Renal pelvis (tissue), 12 donors: ENCODE data around the gene HOXC13. TPM values are rescaled to one million over a fixed set of nuclear protein-coding genes. Genes with fewer than 3 reads are reported as not detected.
A peak's percentile ranks its signal among the peaks of the same experiment; 100 is the strongest.

ENCODE experiments used
- DNase-seq: peaks from one replicate; pipeline ENCODE4 v3.0.0-alpha.2; 2013
- long read RNA-seq, 16 experiments: transcript quantifications; one replicate each; lab custom pipeline, GENCODE V29; 2026
- polyA plus RNA-seq, 3 donors: library from polyadenylated mRNA; unstranded; fragments of 120-200 nt; gene quantifications; one replicate each; pipeline ENCODE4 v1.2.1, GENCODE V29; 2013; ENCODE audit not compliant: insufficient read length in 3 of 3

HOXC13 gene, protein sequence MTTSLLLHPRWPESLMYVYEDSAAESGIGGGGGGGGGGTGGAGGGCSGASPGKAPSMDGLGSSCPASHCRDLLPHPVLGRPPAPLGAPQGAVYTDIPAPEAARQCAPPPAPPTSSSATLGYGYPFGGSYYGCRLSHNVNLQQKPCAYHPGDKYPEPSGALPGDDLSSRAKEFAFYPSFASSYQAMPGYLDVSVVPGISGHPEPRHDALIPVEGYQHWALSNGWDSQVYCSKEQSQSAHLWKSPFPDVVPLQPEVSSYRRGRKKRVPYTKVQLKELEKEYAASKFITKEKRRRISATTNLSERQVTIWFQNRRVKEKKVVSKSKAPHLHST
- not detected for polyA plus RNA-seq
- long read RNA-seq, donor 1, result 0 reads
- long read RNA-seq, donor 2, result 0 reads
- long read RNA-seq, donor 3, result 0 reads
- long read RNA-seq, donor 4, result 0 reads
- long read RNA-seq, donor 5, result 0 reads
- long read RNA-seq, donor 6, result 0 reads
- long read RNA-seq, donor 7, result 0 reads
- long read RNA-seq, donor 8, result 0 reads
- long read RNA-seq, donor 9, result 0 reads
- long read RNA-seq, donor 10, result 0 reads
- long read RNA-seq, donor 11, result 0 reads
- long read RNA-seq, donor 12, result 0 reads
- long read RNA-seq, donor 13, result 0 reads
- long read RNA-seq, donor 14, result 0 reads
- long read RNA-seq, donor 15, result 0 reads
- long read RNA-seq, donor 16, result 0 reads

DNA sequence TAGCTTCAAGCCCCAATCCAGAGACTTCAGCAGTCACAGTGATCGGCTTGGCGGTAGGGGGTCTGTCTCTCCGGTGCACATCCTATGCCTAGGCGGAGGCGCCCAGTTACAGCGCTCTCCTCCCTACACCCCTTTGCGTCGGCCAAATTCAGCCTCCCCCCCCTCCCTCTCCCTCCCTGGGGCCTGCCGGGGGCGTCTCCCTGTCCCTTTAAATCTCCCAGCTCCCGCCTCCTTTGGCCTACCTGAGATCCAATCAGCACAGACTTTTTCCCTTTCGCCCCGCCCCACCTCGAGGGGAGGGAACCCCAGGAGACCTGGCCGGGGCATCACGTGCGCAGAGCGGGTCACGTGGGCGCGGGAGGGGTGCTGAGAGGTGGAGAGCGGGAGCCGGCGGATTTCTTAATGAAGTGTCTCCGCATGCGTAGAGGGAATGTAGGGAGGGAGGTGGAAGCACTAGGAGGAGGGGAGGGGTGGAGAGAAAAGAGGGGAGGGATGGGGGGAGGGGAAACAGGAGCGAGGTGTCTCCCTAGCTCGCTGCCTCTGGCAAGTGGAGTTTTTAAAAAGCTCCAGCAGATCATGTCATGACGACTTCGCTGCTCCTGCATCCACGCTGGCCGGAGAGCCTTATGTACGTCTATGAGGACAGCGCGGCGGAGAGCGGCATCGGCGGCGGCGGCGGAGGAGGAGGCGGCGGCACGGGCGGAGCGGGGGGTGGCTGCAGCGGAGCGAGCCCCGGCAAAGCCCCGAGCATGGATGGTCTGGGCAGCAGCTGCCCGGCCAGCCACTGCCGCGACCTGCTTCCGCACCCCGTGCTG, at the start of gene HOXC13:
TSS of gene HOXC13 (plus strand) at position 506 of the 815 bp plus-strand sequence. CDS start at position 582, 76 bp downstream.
- DNase-seq, result peak; percentile 90

DNA sequence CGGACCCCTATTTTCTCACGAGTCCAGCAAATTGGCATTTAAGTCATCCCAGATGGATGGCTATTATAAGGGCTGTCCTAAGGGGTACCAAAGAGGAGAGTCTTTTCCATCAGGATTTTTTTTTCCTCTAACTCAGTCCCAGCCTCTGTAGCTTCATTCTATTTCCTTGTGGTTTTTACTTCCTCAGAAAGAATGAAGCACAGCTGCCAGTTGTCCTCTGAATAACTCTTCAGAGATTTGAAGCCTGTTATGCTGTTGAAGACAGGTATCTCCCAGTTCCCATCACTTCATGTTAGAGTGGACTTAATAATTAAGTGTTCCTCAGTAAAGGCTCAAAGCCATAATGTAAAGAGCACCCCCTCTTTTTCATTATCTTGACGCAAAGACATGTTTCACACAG, 48.5 kb upstream of the HOXC13 start:
- DNase-seq, result no peak

DNA sequence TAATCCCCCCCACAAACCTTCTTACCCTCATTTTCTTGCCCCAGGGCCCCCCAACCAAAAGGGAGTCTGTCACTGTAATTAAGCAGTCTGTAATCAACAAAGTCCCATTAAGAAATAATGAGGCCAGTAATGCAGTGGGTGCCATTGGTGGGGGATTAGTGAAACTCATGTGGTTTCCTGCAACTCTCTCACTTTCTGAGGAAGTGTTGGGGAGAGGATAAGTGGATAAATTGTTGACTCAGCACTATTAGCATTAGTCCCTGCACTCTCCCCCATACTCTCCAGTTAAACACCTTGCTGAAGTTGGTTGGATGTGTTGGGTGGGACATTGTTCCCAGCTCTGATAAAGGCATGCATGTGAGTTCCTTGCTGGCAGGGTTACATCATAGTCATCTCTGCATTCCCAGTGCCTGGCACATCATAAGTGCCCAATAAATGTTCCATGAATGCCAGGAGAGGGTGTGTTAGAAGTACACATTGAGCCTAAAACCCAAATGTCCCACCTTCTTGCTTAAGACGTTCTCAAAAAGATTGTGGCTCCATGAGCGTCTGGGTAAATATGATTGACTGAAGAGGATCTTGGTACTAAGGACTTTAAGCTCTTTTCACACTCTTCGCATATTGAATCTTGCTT, 45.8 kb upstream of the HOXC13 start:
- DNase-seq, result no peak

DNA sequence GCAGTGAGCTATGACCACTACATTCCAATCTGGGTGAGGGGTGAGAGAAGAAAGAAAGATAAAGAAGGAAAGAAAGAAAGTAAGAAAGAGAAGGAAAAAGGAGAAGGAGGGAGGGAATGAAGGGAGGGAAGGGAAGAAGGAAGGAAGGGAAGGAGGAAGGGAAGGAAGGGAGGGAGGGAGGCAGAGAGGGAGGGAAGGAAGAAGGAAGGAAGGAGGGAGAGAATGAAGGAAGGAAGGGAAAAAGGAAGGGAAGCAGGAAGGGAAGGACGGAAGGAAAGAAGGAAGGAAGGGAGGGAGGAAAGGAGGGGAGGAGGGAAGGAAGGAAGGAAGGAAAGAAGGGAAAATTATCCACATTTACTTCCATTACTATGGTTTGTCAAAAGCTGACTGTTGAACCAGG, 39.4 kb upstream of the HOXC13 start:
- DNase-seq, result no peak

DNA sequence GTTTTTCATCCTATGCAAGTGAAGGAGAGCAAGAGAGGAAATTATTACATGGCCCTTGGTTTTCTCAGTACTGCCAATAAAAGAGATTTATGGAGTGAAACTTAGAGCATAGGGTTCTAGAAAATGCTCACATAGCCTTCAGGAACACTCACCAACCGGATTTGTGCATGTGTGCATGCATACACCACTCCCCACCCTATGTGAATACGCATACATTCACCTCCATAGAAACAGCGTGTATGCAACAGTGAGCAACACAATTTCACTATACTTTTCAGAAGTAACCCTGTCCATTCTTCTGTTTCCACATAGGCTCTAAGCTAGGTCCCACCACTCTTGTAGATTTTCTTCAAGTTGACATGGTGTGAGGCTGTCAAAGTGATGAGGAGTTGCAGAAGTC, 31.5 kb upstream of the HOXC13 start:
- no peak for DNase-seq

DNA sequence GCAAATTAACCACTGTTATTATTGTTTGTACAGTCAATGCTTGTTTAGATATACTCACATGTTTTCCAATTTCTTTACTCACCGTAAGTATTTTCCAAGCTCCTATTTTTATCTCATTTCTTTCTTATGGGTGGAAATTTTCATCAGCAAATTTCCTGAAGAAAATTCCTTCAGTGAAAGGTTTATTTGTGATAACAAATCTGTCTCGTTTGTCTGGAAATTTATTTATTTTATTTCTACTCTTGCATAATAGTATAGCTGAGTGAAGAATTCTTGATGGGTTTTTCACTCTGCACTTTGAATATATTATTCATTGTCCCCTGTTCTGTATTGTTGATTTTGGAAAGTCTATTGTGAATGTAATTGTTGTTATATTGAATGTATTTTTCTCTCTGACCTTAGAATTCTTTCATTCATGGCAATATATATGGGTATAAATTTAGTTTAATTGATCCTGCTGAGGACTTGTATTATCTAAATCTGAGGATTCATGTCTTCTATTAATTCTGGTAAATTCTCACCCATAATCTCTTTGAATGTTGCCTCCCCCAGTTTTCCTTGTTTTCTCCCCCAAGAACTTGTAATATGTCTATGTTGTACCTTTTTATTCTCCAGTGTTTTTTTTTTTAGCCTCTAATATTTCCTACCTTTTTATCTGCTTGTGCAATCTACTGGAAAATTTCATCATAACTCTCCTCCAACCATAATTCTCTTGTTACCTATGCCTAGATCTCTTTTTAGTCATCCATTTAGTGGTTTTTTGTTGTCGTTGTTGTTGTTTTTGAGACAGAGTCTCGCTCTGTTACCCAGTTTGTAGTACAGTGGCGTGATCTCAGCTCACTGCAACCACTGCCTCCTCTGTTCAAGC, 21.6 kb upstream of the HOXC13 start:
- DNase-seq, result no peak

DNA sequence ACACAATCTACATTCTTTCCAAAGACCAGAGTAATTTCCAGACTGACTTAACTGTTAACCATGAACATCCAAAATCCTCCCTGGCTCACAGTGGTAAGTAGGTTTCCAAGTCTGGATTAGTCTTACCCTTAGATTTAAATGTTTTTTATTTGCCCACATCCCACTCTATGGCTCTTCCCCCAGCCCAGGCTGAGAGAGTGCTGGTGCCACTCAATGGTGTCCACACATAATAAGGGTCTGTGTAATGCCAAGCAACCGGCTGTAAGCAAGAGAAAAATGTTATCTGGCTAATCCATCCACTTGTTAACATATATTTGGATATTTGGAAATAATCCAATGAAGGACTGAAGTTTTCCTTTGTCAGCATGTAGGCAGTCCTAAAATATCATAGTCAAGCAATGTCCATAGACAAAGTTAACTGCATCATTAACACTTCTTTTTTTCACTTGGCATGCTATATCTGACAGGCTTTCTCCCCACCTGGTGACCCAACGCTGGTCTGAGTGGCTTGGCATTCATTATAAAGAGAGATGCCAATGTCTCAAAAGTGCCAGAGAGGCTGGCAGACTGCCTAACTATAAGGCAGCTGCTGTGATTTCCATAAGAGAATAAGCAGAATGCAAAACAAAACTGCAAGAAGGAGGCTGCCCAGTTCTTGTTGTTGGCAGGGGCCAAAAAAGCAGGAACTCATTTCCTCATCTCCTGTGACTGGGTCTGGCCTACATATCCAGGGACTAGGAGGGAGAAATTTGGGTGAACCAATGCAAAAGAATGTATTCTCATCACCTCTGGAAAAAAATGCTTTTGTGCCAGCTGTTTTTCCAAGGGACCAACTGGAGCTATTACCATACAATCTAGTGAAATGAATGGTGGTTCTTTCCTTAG, 13.9 kb upstream of the HOXC13 start:
- DNase-seq, result no peak

DNA sequence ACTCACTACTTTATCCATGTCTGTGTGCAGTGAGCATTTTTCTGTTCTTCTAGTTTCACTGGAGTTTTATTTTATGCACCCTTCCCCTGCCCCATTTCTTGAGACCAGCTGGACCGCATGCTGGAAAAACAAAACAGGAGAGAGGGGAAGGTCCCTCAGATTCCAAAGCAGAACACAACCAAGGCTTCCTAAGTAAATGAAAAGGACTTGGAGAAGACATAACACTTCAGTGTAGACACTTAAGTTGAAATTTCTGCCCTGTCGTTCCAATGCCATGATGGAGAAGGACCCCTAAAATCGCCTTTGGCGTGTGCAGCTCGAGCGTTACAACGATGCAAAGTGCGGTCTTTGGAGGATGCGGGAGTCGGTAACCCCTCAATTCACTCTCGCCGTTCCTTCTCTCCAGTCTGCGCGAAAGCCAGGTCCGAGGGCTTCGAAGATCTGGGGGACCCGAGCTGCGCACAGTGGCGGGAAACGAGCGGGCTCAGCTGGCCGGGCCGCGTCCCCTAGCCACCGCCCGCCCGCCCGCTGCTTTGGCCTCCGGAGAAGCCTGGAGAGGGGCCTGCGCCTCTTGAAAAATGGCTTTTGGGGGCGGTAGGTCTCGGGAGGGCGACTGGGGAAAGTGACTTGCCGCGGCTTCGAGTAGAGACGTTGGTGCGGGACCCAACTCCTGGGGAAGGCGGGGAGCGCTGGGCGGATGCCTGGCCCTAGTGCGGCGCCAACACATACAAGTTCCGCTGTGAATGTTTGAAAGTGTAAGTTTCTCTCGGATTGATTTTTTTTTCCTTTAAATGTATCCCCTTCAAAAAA, 11.2 kb upstream of the HOXC13 start:
- DNase-seq, result no peak

DNA sequence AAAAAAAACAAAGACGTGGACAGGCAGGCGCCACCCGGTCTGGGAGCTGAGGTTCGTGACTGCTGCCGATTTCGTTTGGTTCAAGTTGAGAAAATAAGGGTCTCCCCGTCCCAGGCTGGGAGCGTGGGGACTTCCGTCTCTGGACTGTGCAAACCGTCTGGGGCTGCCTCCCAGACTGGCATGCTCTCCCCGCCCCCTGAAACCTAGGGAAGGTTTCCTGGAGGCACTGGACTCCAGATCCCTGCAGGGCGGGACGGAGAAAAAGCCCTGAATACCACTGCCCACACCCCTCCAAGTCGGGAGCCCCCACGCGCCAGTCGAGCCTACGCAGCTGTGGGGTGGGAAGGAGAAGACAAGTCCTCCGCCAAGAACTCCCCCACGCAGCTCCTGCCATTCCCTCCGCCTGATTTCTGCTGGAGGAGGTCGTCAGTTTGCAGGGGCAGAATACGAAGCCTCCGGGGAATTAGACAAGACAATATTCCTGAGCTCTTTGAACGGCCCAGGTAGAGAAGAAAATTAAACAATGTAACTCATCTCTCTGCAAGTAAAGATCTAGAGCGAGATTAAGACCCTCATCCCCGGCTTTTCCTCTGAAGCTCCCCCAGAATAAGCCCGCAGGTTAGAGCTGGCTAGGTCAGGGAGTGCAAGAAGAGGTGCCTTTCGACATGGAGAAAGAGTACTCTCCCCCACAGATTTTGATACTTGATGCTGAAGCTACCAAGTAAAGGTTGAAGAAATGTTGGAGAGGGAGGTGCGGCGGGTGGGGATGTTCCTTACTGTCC, 10.4 kb upstream of the HOXC13 start:
- no peak for DNase-seq

DNA sequence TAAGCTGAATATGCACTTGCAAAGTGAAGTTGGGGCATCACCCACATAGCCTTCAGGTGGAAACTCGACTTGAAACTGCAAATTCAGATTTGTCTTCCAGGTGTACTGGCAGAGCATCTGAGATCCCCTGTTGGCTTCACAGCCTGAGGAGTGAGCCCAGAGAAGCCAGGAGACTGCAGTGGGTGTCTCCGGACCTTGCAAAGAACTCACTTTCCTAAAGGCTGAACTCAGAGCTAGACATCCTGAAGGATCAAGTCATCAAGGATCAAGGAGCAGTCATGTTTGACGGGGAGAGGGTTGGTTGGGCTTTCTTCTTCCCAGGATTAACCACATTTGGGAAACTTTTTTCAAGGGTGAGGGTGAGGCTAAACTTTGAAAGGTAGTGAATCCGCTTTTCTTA, 9.1 kb upstream of the HOXC13 start:
- no peak for DNase-seq

DNA sequence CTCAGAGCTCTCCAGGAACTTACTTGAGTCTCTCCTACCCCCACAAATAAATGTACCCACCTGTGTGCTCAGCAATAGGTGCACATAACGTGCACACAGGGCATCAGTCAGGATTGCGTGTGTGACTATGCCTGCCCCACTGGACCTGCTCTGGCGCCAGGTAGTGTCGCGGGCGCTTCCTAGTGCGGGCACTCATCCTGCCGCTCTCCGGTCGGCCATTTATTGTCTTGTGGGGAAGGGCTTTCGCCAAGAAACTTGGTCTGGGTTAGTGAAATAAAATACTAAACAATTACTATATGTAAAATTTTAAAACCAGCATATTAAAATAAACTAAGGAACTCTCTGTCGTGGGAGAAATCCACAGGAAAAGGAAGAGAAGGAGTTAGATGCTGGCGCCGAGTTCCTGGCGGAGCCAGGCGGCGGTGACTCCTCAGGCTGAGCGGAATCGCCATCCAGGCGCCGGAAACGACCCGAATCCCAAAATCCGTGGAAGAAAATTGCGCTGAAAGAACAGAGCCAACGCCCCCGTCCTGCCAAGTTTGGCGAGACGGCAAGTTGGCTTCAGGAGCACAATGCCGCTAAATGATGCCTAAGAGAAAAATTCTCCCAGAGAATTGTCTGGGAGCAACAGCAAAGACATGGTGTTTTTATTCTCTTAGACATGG, 7.9 kb upstream of the HOXC13 start:
- DNase-seq, result no peak

DNA sequence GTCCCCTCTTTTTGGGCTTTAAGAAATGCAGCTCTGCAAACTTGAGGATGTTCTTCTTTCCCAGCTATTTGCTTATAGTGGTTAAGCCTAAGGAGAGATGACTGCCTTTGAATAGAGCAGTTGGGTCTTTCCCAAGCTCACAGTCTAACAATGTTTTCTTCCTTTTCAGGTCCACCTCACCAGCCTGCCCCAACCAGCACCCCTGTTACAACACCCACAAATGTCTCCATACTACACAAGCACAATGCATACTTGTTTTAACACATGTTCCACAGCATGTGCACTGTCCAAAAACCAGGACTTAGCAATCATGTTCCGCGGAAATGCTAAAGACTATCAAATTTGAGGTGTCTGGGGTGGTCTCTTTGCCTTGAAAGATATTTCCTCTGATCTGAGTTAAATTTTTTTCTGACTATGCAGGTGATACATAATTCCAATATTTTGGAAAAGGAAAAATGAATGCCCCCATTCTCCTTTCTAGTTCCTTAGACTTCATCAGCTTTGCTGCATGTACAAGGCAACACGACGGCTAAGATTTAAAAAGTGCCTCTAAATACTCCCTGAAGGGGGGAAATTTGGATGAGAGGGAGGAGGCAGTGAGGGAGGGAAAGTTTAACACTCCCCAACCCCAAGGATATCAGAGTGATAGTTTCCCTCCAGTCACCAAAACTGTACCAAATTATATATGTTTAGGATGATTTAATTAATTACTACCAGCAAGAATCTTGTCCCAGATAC, 6.6 kb upstream of the HOXC13 start:
- no peak for DNase-seq

DNA sequence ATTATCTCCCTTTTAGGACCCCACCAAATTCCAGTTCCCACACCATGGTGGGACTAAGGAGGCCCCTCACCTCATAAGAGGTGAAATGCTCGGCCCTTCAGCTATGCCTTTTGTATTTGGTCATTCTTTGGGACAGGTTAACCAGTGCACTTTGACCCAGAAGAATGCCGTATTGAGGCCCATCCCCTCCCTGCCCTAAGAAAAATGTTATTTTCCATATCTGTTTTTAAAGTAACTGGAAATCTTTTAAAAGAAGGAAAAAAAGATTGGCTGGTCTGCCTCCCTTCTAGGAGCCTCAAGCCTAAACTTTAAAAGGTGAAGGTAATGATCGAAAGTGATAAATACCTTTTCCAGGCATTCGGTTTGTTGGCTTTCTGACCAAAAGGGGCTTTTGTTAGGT, 5.7 kb upstream of the HOXC13 start:
- no peak for DNase-seq

DNA sequence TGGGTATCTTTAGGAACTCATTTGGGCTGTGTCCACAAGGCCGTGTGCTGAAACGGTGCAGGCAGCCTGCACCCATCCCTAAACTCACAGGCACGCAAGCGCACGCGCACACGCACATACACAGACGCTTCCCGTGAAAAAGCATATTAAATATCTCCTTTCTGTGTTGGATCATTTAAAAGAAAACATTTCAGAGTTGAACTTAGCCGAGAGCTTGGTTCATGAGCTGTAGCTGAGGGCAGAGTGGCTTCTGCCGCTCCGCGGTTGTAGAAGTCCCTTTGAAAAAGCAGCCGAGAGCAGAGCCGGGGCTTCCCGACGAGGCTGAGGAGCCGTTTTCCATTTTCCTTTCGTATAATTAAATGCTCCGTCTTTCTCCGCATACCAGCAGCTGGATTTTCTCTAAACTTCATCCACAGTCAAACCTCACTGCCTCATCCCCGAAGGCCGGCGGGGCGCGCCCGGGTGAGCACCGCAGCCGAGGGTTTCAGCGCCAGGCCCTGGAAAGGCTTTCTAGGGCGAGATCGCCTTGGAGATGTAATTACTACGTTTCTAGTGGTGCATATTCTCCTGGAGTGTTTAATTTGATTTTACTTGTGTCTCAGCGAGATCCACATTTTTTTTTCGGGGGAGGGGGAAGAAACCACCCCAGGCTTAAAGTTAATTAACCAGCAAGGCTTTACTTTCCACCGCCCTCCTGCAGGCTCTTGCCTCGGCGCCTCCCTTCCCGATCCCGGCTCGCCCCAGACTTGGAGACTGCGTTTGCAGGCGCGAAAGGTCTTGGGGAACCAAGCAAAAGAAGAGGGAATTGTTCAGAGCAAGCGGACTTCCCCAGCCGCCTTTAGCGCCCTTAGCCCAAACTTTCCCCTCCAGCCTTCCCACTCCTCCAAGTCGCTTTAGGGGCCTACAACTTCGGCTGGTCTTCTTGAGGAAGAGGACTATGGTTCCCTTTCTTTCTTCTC, 3.0 kb upstream of the HOXC13 start:
- no peak for DNase-seq

DNA sequence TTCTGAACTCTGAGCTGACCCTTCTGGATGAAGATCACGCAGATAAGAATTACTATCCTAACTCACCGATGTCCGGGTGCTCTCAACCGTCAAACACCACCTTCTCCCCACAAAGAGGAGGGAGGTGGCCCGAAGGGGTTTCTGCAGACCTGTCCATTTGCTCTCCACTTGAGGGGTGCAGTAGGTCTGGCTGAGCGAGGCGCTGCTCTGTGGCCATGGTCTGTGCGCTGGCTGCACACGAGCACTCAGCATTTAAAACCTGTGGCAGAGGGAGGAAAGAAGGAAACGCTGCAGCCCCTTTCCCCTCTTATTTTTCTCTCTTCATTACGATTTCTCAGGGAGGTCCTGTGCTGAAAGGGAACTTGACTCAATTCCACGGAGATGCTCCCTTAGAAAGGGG, 1.5 kb upstream of the HOXC13 start:
- DNase-seq, result no peak
